Astrocyte of the cerebellum (primary cell): Measurements from ENCODE around the gene VCP.

Experiments
- DNase-seq: peaks from one replicate; pipeline ENCODE4 v3.0.0-alpha.2; 2011; ENCODE audit warnings: low read depth
- H3K4me3 ChIP-seq: 2 replicates; pipeline ENCODE4 v1.5.1; 2011; ENCODE audit warnings: mild to moderate bottlenecking, low read depth, low read length, moderate library complexity
- CTCF ChIP-seq: IDR thresholded peaks from 2 replicates; pipeline ENCODE4 v1.5.1; 2012; ENCODE audit warnings: low read length, low read depth, moderate library complexity, mild to moderate bottlenecking; ENCODE audit errors: missing control alignments
- in situ Hi-C: cut with HindIII; loops from 2 replicates; pipeline ENCODE4 v1.10.0; 2017; ENCODE audit warnings: low sequenced_read_pairs

The VCP gene

GRCh38 chr9:35107297-35108290 is 35.2 kb upstream of the VCP start:
- no peak for DNase-seq
- no peak for TF ChIP-seq CTCF
- in situ Hi-C loops = no loop called here
- H3K4me3 ChIP-seq = no peak overlapping the region

GRCh38 chr9:35106343-35106730 is 33.9 kb upstream of the VCP start:
- no peak for TF ChIP-seq CTCF
- no peak overlapping the region for H3K4me3 ChIP-seq
- DNase-seq = no peak
- in situ Hi-C loops = no loop called here

- DNase-seq = no peak
- no peak overlapping the region for H3K4me3 ChIP-seq
- in situ Hi-C loops = no loop called here
- TF ChIP-seq CTCF = no peak
Observed at GRCh38 chr9:35105571-35106342, 33.3 kb upstream of the VCP start.

- DNase-seq = no peak
- TF ChIP-seq CTCF = no peak
- H3K4me3 ChIP-seq = no peak overlapping the region
- in situ Hi-C loops = no loop called here
Observed at GRCh38 chr9:35105126-35105525, 32.7 kb upstream of the VCP start.

- DNase-seq = no peak
- in situ Hi-C loops = no loop called here
- H3K4me3 ChIP-seq = no peak overlapping the region
- TF ChIP-seq CTCF = no peak
Observed at GRCh38 chr9:35104586-35104985, 32.2 kb upstream of the VCP start.

- in situ Hi-C loops = no loop called here
Observed at GRCh38 chr9:35103660-35104191, 31.3 kb upstream of the VCP start.

More at GRCh38 chr9:35103660-35104191, 31.3 kb upstream of the VCP start:
- DNase-seq = no peak
- no peak for TF ChIP-seq CTCF
- H3K4me3 ChIP-seq = peak overlapping the region; percentile 76
